HepG2 (cell line): Measurements from ENCODE around the gene GADD45GIP1. TPM values are rescaled to one million over a fixed set of nuclear protein-coding genes. Genes with fewer than 3 reads are reported as not detected.

Source experiments
- BCLAF1 ChIP-seq: fragments of 450-650 bp; IDR thresholded peaks from 2 replicates; pipeline ENCODE4 v1.6.1; 2017; ENCODE audit warnings: mild to moderate bottlenecking
- GZF1 ChIP-seq: sonication (generic); formaldehyde crosslinking; IDR thresholded peaks from 2 replicates; pipeline ENCODE4 v1.5.1; 2020; ENCODE audit warnings: mild to moderate bottlenecking, missing genetic modification reagents
- IKZF4 ChIP-seq: sonication (generic); formaldehyde crosslinking; IDR thresholded peaks from 2 replicates; pipeline ENCODE4 v1.5.1; 2020; ENCODE audit warnings: borderline replicate concordance, mild to moderate bottlenecking, low read depth, missing genetic modification reagents; ENCODE audit errors: not compliant biosample characterization
- KAT2B ChIP-seq: fragments of 150-350 bp; IDR thresholded peaks from 2 replicates; pipeline ENCODE4 v1.6.1; 2014; ENCODE audit warnings: low read depth, low read length, borderline replicate concordance
- KDM5A ChIP-seq: fragments of 200-600 bp; sonication (generic); IDR thresholded peaks from 2 replicates; pipeline ENCODE4 v1.7.0; 2018; ENCODE audit warnings: antibody characterized with exemption, mild to moderate bottlenecking, low read length, borderline replicate concordance
- MED13 ChIP-seq: sonication (generic); formaldehyde crosslinking; IDR thresholded peaks from 2 replicates; pipeline ENCODE4 v1.5.0; 2020; ENCODE audit warnings: missing genetic modification reagents
- MLX ChIP-seq: IDR thresholded peaks from 2 replicates; pipeline ENCODE4 v1.6.1; 2016
- MTERF4 ChIP-seq: sonication (generic); formaldehyde crosslinking; IDR thresholded peaks from 2 replicates; pipeline ENCODE4 v1.8.0; 2023; ENCODE audit warnings: mild to moderate bottlenecking, missing genetic modification reagents
- RELA ChIP-seq: sonication (generic); formaldehyde crosslinking; IDR thresholded peaks from 2 replicates; pipeline ENCODE4 v1.4.0; 2020; ENCODE audit warnings: missing genetic modification reagents
- TBX2 ChIP-seq: sonication (generic); formaldehyde crosslinking; IDR thresholded peaks from 2 replicates; pipeline ENCODE4 v1.5.0; 2020; ENCODE audit warnings: missing genetic modification reagents, mild to moderate bottlenecking, borderline replicate concordance
- TFDP2 ChIP-seq: sonication (generic); formaldehyde crosslinking; IDR thresholded peaks from 2 replicates; pipeline ENCODE4 v1.4.0; 2020; ENCODE audit warnings: missing genetic modification reagents
- TGIF2 ChIP-seq: IDR thresholded peaks from 2 replicates; pipeline ENCODE4 v1.6.1; 2016; ENCODE audit warnings: control low read depth, missing compliant biosample characterization
- ZHX1 ChIP-seq: sonication (generic); formaldehyde crosslinking; IDR thresholded peaks from 2 replicates; pipeline ENCODE4 v1.8.1; 2022; ENCODE audit warnings: low read depth, mild to moderate bottlenecking, missing genetic modification reagents
- ZNF10 ChIP-seq: sonication (generic); formaldehyde crosslinking; IDR thresholded peaks from 2 replicates; pipeline ENCODE4 v1.4.0; 2020; ENCODE audit warnings: mild to moderate bottlenecking, low read depth, missing genetic modification reagents, borderline replicate concordance
- ZNF281 ChIP-seq: sonication (generic); formaldehyde crosslinking; IDR thresholded peaks from 2 replicates; pipeline ENCODE4 v1.4.0; 2020; ENCODE audit warnings: missing genetic modification reagents, borderline replicate concordance
- ZNF589 ChIP-seq: sonication (generic); formaldehyde crosslinking; conservative IDR thresholded peaks from 2 replicates; pipeline ENCODE4 v1.8.0; 2022; ENCODE audit warnings: mild to moderate bottlenecking, moderate library complexity, missing genetic modification reagents
- ZNF605 ChIP-seq: sonication (generic); formaldehyde crosslinking; IDR thresholded peaks from 2 replicates; pipeline ENCODE4 v1.8.0; 2022; ENCODE audit warnings: mild to moderate bottlenecking, missing genetic modification reagents
- ZNF672 ChIP-seq: sonication (generic); formaldehyde crosslinking; IDR thresholded peaks from 2 replicates; pipeline ENCODE4 v1.8.1; 2022; ENCODE audit warnings: missing genetic modification reagents
- polyA plus RNA-seq, 8 experiments: library from polyadenylated mRNA; depleted of rRNA in 3 of 8; stranded (reverse) in 7 of 8; unstranded in 1 of 8; fragments of >200 nt; fragmentation: Illumina TruSeq in 4 of 8; extraction: Trizol in 4 of 8; gene quantifications; 2 replicates each; pipeline versions ENCODE4 v1.2.1 to v1.2.3, GENCODE V29; 2011 to 2016; ENCODE audit warnings: low read depth in 4 of 8, missing spikeins in 1 of 8, mixed read lengths in 1 of 8; ENCODE audit not compliant: insufficient read depth in 1 of 8
- total RNA-seq, 5 experiments: library from RNA; depleted of rRNA; stranded (reverse); fragments of >200 nt; fragmentation: Illumina TruSeq; extraction: Trizol; gene quantifications; 2 replicates each; pipeline ENCODE4 v1.2.3, GENCODE V29; 2016; ENCODE audit warnings: low read depth in 1 of 5

GADD45GIP1 gene
- total and polyA plus RNA-seq, 2 of the 13 experiments (the other 11 are each of a cell fraction or from before 2014, with no cell fraction given), result 24.6 to 30.7 TPM

- no peak for TF ChIP-seq ZHX1 (CRISPR knock-in tag)
- TF ChIP-seq GZF1 (CRISPR knock-in tag), result no peak
- no peak for TF ChIP-seq BCLAF1
- no peak for TF ChIP-seq RELA (CRISPR knock-in tag)
- TF ChIP-seq MED13 (CRISPR knock-in tag), result no peak
- TF ChIP-seq IKZF4 (CRISPR knock-in tag), result no peak
- no peak for TF ChIP-seq KDM5A
- TF ChIP-seq ZNF589 (CRISPR knock-in tag), result no peak
- TF ChIP-seq TGIF2 (CRISPR knock-in tag), result peak; percentile 16; the same call in 1 of the 2 replicates
- no peak for TF ChIP-seq MTERF4 (CRISPR knock-in tag)
- no peak; the same call in 1 of the 2 replicates for TF ChIP-seq TBX2
- TF ChIP-seq ZNF281 (CRISPR knock-in tag), result no peak
- no peak for TF ChIP-seq ZNF605
- TF ChIP-seq KAT2B, result no peak
- TF ChIP-seq ZNF10 (CRISPR knock-in tag), result no peak
- no peak for TF ChIP-seq TFDP2 (CRISPR knock-in tag)
- no peak for TF ChIP-seq ZNF672 (CRISPR knock-in tag)
- peak; percentile 84 for TF ChIP-seq MLX (CRISPR knock-in tag)
These were observed 43.9 kb downstream of the GADD45GIP1 start (continued) for GRCh38 chr19:12913011-12913561.
